HAP-1 (cell line): Measurements from ENCODE around the gene DNAI1.
"Not testable (repeated sequence)": the region's sequence is repeated elsewhere in the genome, so short reads cannot be mapped to it uniquely, and the experiment has no call there.

Experiments
- DNase-seq, 2 experiments: peaks; one replicate each; pipeline ENCODE4 v3.0.0-alpha.2; 2016 to 2020; ENCODE audit warnings: low spot score in 2 of 2
- H3K27me3 ChIP-seq: fragments of 250-450 bp; sonication (Bioruptor Pico); 2 replicates; pipeline ENCODE4 v1.5.1; 2020; ENCODE audit warnings: low read depth, mild to moderate bottlenecking, moderate library complexity
- H3K36me3 ChIP-seq: fragments of 250-450 bp; sonication (Bioruptor Pico); replicated peaks from 2 replicates; pipeline ENCODE4 v1.5.1; 2020; ENCODE audit warnings: mild to moderate bottlenecking
- H3K4me1 ChIP-seq: fragments of 250-450 bp; sonication (Bioruptor Pico); 2 replicates; pipeline ENCODE4 v1.5.1; 2020; ENCODE audit warnings: mild to moderate bottlenecking
- H3K4me3 ChIP-seq: fragments of 250-450 bp; sonication (Bioruptor Pico); 2 replicates; pipeline ENCODE4 v1.5.1; 2020; ENCODE audit warnings: mild to moderate bottlenecking, moderate library complexity
- H3K9me3 ChIP-seq: fragments of 250-450 bp; sonication (Bioruptor Pico); 2 replicates; pipeline ENCODE4 v1.5.1; 2020; ENCODE audit warnings: mild to moderate bottlenecking, moderate library complexity
- in situ Hi-C: fragments of 300-500 bp; cut with MboI; formaldehyde crosslinking; loops from 3 replicates; pipeline ENCODE4 v1.14.3; 2020; ENCODE audit warnings: low sequenced_read_pairs, inconsistent platforms, mixed read lengths

The DNAI1 gene

DNA sequence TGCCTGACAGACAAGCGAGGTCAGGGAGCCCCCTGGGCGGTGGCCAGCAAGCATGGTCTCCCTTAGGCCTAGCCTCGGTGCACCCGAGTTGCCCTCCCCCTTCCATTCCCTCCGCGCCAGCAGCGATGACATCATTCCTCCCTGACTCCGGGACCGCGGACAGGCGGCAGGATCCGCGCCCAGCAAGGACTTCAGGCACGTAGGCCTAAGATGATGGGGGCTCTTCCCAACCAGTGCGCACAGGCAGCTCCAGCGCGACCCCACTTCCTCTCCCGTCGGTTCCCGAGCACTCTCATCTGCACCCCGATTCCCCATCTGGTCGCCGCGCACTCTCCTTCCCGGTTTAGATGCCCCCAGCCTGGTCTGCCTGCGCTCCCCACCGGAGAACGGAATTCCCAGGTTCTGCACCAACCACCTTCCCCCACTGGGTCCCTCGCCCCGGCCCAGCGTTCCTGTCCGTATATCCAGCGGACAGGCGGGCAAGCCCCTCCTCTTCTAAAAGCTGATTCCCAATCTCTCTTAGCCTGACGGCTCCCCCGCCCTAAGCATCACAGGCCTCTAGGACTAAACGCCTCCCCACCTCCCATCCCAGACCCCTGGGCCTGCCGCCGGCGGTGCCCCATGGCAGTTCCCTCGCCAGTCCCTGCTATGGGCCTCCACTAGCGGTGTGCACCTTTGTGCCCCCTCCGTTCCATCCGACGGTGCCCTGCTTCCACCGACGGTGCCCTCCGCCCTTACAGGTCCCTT is 1.2 kb upstream of the DNAI1 start:
- H3K27me3 ChIP-seq, result no peaks in the 10 kb centered on the region
- peak overlapping the region; percentile 78 for H3K4me3 ChIP-seq
- peak; percentile 51 to 79 for DNase-seq
- in situ Hi-C loops, result no loop called here
- peaks cover 4% of the 10 kb centered on the region for H3K36me3 ChIP-seq
- H3K4me1 ChIP-seq, result peaks cover 19% of the 10 kb centered on the region
- H3K9me3 ChIP-seq, result no peaks in the 10 kb centered on the region

GRCh38 chr9:34458959-34459340 is 345 bp downstream of the DNAI1 start:
- in situ Hi-C loops, result no loop called here
- H3K27me3 ChIP-seq, result no peaks in the 10 kb centered on the region
- peak overlapping the region; percentile 78 for H3K4me3 ChIP-seq
- DNase-seq, result no peak
- H3K9me3 ChIP-seq, result no peaks in the 10 kb centered on the region
- H3K4me1 ChIP-seq, result peaks cover 19% of the 10 kb centered on the region
- H3K36me3 ChIP-seq, result peaks cover 4% of the 10 kb centered on the region

GRCh38 chr9:34459356-34459755 is 751 bp downstream of the DNAI1 start:
- in situ Hi-C loops, result no loop called here
- H3K9me3 ChIP-seq, result no peaks in the 10 kb centered on the region
- peaks cover 4% of the 10 kb centered on the region for H3K36me3 ChIP-seq
- H3K4me1 ChIP-seq, result peaks cover 19% of the 10 kb centered on the region
- H3K4me3 ChIP-seq, result no peak overlapping the region
- no peak for DNase-seq
- H3K27me3 ChIP-seq, result no peaks in the 10 kb centered on the region

GRCh38 chr9:34459941-34460340 is 1.3 kb downstream of the DNAI1 start:
- peaks cover 4% of the 10 kb centered on the region for H3K36me3 ChIP-seq
- no peak for DNase-seq
- H3K9me3 ChIP-seq, result no peaks in the 10 kb centered on the region
- no peak overlapping the region for H3K4me3 ChIP-seq
- in situ Hi-C loops, result no loop called here
- peaks cover 15% of the 10 kb centered on the region for H3K4me1 ChIP-seq
- no peaks in the 10 kb centered on the region for H3K27me3 ChIP-seq

DNA sequence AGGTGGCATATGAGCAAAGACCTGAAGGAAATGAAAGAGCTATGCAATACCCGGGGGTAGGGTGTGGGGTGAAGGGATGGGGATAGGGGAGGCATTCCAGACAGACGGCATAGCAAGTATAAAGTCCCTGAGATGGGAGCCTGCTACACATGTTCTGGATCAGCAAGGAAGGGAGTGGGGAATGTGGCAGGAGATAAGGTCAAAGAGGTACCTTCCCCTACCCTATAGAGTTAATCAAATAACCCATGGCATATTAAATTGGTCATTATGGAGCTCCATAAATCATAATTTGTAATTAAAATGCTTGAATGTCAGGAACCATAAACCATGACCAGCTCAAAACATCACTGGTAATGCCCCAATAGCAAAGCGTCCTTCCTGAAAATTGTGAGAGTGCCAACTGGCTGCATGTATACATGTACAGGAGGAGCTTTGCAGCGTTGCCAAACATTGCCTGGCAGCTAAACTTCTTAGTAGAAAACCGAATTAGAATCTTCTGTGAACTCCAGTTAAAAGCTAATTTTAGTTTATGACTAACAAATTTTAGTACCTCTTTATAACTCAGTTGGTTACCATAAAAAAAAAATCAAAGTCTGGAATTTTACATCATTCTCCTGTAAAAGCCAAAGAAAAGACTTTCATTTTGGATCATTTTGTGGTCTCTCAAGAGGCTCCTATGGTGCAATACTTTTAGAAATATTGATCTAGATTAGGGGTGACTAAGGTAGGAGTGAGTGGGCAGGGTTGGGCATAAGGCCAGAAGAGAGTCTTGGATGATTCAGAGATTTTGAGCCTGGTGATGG is 4.7 kb downstream of the DNAI1 start:
- Histone ChIP-seq H3K4me3 (no peak overlapping the region), H3K36me3 (no peaks in the 10 kb centered on the region), H3K27me3 (no peaks in the 10 kb centered on the region), H3K9me3 (no peaks in the 10 kb centered on the region), H3K4me1 (peaks cover 31% of the 10 kb centered on the region)
- in situ Hi-C loops, result no loop called here
- no peak for DNase-seq

DNA sequence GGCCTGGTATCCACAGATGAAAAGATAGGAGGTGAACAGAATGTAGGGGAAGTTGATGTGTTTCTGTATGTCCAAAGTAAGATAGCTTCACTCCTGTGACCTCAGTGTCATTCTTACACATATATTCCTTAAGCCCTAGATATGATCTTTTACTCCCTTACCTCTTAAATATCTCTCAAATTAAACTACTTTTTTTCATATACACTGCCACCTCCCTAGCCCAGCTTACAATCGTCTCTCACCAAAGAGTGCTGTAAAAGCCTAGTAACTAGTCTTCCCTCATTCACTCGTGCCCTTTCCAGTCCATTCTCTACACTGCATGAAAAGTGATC is 5.3 kb downstream of the DNAI1 start:
- Histone ChIP-seq H3K4me3 (no peak overlapping the region), H3K4me1 (peaks cover 29% of the 10 kb centered on the region), H3K27me3 (no peaks in the 10 kb centered on the region), H3K36me3 (no peaks in the 10 kb centered on the region), H3K9me3 (no peaks in the 10 kb centered on the region)
- in situ Hi-C loops, result no loop called here
- no peak for DNase-seq

DNA sequence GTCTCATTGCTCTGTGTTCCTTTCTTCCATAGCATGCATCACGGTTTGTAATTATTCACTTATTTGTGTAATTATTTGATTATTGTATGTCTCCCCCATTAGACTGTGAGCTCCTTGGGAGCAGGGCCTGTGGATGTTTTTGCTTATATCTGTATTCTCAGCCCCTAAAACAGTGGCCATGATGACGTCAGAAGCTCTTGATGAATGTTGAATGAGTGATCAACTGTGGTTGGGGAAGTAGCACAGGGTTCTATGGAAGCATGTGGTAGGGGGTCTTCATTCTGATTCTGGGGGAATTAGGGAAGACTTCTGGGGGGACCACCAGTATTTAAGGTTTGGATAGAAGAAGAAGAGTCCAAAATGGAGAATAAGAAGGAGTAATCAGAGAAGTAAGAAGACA is 6.0 kb downstream of the DNAI1 start:
- DNase-seq, result no peak
- in situ Hi-C loops, result no loop called here
- no peak overlapping the region for H3K4me3 ChIP-seq
- H3K4me1 ChIP-seq, result peaks cover 31% of the 10 kb centered on the region
- H3K9me3 ChIP-seq, result no peaks in the 10 kb centered on the region
- H3K27me3 ChIP-seq, result no peaks in the 10 kb centered on the region
- H3K36me3 ChIP-seq, result no peaks in the 10 kb centered on the region

GRCh38 chr9:34465468-34465867 is 6.9 kb downstream of the DNAI1 start:
- in situ Hi-C loops, result no loop called here
- H3K4me3 ChIP-seq, result no peak overlapping the region
- no peaks in the 10 kb centered on the region for H3K36me3 ChIP-seq
- no peaks in the 10 kb centered on the region for H3K27me3 ChIP-seq
- H3K9me3 ChIP-seq, result no peaks in the 10 kb centered on the region
- DNase-seq, result no peak
- peaks cover 40% of the 10 kb centered on the region for H3K4me1 ChIP-seq

DNA sequence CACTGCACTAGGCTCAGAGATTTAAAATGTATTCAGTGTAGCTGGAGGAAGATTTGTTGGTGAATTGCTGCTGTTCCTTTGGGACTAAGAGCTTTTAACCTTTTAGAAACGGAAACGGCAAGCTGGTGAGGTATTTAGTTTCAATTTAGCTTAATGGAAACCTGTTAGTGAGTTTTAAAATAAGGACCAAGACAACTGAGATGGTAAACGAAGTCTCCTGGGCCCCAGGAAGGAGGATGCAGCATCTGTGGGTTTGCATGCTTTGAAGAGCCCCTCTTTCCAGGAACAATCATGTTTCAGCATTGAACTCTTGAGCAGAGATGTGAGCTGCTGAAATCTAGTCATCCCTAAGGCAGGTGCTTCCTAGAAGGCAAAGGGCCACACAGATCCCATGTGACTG is 16.5 kb downstream of the DNAI1 start:
- H3K4me3 ChIP-seq, result no peak overlapping the region
- H3K27me3 ChIP-seq, result no peaks in the 10 kb centered on the region
- in situ Hi-C loops, result no loop called here
- no peaks in the 10 kb centered on the region for H3K36me3 ChIP-seq
- no peaks in the 10 kb centered on the region for H3K9me3 ChIP-seq
- no peak for DNase-seq
- H3K4me1 ChIP-seq, result peaks cover 5% of the 10 kb centered on the region

DNA sequence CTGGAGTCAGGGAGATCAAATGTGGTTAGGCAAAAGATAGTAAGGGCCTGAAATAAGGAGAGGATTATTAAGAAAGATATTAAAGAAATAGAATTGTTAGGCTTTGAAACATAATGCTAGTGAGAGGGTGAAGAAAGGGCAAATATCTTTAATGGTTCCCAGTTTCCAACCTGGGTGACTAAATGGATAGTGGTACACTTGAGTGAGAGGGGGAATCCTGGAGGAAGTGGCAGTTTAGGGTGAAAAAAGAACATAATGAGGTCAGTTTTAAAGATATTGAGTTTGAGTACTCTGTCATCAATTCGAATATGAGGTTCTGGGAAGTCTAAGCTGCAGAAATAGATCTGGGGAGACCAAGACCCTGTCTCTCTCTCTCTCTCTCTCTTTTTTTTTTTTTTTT is 18.9 kb downstream of the DNAI1 start:
- Histone ChIP-seq H3K27me3 (no peaks in the 10 kb centered on the region), H3K9me3 (no peaks in the 10 kb centered on the region), H3K36me3 (no peaks in the 10 kb centered on the region), H3K4me3 (no peak overlapping the region), H3K4me1 (no peaks in the 10 kb centered on the region)
- in situ Hi-C loops, result no loop called here
- no peak for DNase-seq

- H3K4me3 ChIP-seq, result no peak overlapping the region
- in situ Hi-C loops, result no loop called here
- no peaks in the 10 kb centered on the region for H3K4me1 ChIP-seq
- no peaks in the 10 kb centered on the region for H3K9me3 ChIP-seq
- H3K27me3 ChIP-seq, result no peaks in the 10 kb centered on the region
- no peaks in the 10 kb centered on the region for H3K36me3 ChIP-seq
- DNase-seq, result no peak
Measured at GRCh38 chr9:34479431-34479866, 20.8 kb downstream of the DNAI1 start.

DNA sequence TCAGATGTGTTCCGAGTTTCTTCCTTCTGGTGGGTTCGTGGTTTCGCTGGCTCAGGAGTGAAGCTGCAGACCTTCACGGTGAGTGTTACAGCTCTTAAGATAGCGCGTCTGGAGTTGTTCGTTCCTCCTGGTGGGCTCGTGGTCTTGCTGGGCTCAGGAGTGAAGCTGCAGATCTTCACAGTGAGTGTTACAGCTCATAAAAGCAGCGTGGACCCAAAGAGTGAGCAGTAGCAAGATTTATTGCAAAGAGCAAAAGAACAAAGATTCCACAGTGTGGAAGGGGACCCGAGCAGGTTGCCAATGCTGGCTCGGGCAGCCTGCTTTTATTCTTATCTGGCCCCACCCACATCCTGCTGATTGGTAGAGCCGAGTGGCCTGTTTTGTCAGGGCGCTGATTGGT is 23.0 kb downstream of the DNAI1 start:
- H3K36me3 ChIP-seq, DNase-seq, H3K4me1 ChIP-seq, in situ Hi-C loops, H3K27me3 ChIP-seq, H3K9me3 ChIP-seq, H3K4me3 ChIP-seq: not testable (repeated sequence)

DNA sequence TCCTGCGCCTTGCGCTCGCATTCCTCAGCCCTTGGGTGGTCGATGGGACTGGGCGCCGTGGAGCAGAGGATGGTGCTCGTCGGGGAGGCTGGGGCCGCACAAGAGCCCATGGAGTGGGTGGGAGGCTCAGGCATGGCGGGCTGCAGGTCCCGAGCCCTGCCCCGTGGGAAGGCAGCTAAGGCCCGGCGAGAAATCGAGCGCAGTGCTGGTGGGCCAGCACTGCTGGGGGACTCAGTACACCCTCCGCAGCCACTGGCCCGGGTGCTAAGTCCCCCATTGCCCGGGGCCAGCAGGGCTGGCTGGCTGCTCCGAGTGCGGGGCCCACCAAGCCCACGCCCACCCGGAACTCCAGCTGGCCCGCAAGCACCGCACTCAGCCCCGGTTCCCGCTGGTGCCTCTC is 24.1 kb downstream of the DNAI1 start:
- H3K9me3 ChIP-seq, DNase-seq, in situ Hi-C loops: not testable (repeated sequence)

GRCh38 chr9:34484678-34485077 is 26.1 kb downstream of the DNAI1 start:
- in situ Hi-C loops, result no loop called here

More for the DNA sequence above, 24.1 kb downstream of the DNAI1 start:
- H3K27me3 ChIP-seq, H3K4me1 ChIP-seq, H3K36me3 ChIP-seq, H3K4me3 ChIP-seq: not testable (repeated sequence)

More at GRCh38 chr9:34484678-34485077, 26.1 kb downstream of the DNAI1 start:
- H3K9me3 ChIP-seq, result no peaks in the 10 kb centered on the region
- H3K36me3 ChIP-seq, result no peaks in the 10 kb centered on the region
- DNase-seq, result no peak
- H3K27me3 ChIP-seq, result no peaks in the 10 kb centered on the region
- no peak overlapping the region for H3K4me3 ChIP-seq
- no peaks in the 10 kb centered on the region for H3K4me1 ChIP-seq
